Testis (tissue), 2 donors: ENCODE results near the gene DEFB132.

Experiments
- POLR2A ChIP-seq: fragments of 450-650 bp; IDR thresholded peaks from one replicate; pipeline ENCODE4 v1.6.1; 2017; ENCODE audit warnings: antibody characterized with exemption, mild to moderate bottlenecking, moderate library complexity
- TF ChIP-seq, protein P1 (sequence below), 3 experiments: fragments of 450-650 bp in 2 of 3; fragments of 200-600 bp in 1 of 3; sonication (generic) in 1 of 3; IDR thresholded peaks; one replicate each; pipeline ENCODE4 v1.5.1; 2016 to 2019; ENCODE audit warnings: antibody characterized with exemption in 3 of 3, mild to moderate bottlenecking in 2 of 3, moderate library complexity in 1 of 3

DNA sequence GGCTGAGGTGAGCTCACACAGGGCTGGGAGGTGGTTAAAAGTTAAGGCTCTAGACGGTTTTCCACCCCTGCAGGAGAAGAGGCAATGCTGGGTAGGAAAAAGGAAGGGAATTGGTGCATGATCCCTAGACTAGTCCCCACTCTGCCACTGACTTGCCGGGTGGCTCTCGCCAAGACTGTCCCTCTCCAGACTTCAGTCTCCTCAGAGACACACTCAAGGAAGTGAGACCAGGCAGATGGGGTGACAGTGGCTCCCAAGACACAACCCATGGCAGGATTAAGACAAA, 19.9 kb downstream of the DEFB132 start:
- TF ChIP-seq, protein P1, sequence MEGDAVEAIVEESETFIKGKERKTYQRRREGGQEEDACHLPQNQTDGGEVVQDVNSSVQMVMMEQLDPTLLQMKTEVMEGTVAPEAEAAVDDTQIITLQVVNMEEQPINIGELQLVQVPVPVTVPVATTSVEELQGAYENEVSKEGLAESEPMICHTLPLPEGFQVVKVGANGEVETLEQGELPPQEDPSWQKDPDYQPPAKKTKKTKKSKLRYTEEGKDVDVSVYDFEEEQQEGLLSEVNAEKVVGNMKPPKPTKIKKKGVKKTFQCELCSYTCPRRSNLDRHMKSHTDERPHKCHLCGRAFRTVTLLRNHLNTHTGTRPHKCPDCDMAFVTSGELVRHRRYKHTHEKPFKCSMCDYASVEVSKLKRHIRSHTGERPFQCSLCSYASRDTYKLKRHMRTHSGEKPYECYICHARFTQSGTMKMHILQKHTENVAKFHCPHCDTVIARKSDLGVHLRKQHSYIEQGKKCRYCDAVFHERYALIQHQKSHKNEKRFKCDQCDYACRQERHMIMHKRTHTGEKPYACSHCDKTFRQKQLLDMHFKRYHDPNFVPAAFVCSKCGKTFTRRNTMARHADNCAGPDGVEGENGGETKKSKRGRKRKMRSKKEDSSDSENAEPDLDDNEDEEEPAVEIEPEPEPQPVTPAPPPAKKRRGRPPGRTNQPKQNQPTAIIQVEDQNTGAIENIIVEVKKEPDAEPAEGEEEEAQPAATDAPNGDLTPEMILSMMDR (IDR thresholded peaks at IDR 0.05), result no peak
- no peak for TF ChIP-seq POLR2A
